Sigmoid colon (tissue), 4 donors: ENCODE measurements around the gene FCGR3B.
"Not testable (repeated sequence)": the region's sequence is repeated elsewhere in the genome, so short reads cannot be mapped to it uniquely, and the experiment has no call there.

ENCODE experiments used
- POLR2AphosphoS5 ChIP-seq, 4 donors: sonication (generic); formaldehyde crosslinking; IDR thresholded peaks; one replicate each; pipeline ENCODE4 v1.6.1; 2017; ENCODE audit warnings: antibody characterized with exemption in 4 of 4
- TF ChIP-seq, protein P1 (sequence below), 4 experiments: fragments of 450-650 bp in 3 of 4; fragments of 200-600 bp in 1 of 4; IDR thresholded peaks; one replicate each; pipeline ENCODE4 v1.5.1; 2016 to 2019; ENCODE audit warnings: antibody characterized with exemption in 4 of 4, mild to moderate bottlenecking in 3 of 4, moderate library complexity in 2 of 4

DNA sequence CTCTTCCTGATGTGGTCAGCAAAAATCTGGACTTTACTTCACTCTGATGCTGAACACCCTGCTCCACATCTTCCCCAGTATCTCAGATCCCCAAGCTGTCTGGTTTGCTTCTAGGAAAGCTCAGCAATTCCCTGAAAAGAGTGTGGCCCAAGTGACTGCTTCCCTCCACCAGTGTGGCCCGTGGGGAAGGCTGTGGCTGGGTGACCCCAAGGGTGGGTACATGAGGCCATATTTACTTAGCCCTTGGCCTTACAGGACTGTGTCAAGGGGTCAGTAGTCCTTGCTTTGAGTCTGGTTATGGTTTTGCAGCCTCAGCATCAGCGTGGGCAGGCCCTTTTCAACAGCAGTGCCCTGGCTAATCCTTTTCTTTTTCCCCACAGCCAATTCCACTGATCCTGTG, 35.8 kb downstream of the FCGR3B start:
- TF ChIP-seq, protein P1, sequence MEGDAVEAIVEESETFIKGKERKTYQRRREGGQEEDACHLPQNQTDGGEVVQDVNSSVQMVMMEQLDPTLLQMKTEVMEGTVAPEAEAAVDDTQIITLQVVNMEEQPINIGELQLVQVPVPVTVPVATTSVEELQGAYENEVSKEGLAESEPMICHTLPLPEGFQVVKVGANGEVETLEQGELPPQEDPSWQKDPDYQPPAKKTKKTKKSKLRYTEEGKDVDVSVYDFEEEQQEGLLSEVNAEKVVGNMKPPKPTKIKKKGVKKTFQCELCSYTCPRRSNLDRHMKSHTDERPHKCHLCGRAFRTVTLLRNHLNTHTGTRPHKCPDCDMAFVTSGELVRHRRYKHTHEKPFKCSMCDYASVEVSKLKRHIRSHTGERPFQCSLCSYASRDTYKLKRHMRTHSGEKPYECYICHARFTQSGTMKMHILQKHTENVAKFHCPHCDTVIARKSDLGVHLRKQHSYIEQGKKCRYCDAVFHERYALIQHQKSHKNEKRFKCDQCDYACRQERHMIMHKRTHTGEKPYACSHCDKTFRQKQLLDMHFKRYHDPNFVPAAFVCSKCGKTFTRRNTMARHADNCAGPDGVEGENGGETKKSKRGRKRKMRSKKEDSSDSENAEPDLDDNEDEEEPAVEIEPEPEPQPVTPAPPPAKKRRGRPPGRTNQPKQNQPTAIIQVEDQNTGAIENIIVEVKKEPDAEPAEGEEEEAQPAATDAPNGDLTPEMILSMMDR (IDR thresholded peaks at IDR 0.05): not testable (repeated sequence)
- TF ChIP-seq POLR2AphosphoS5 (IDR thresholded peaks at IDR 0.05): not testable (repeated sequence)
